Endodermal cell (in vitro differentiated cells): ENCODE results near the gene IFIT1B. TPM values are rescaled to one million over a fixed set of nuclear protein-coding genes. Genes with fewer than 3 reads are reported as not detected.
A peak's percentile ranks its signal among the peaks of the same experiment; 100 is the strongest.
"Not testable (repeated sequence)": the region's sequence is repeated elsewhere in the genome, so short reads cannot be mapped to it uniquely, and the experiment has no call there.

Experiments
- DNase-seq: peaks from one replicate; pipeline ENCODE4 v3.0.0-alpha.2; 2017
- H3K27ac ChIP-seq: 2 replicates; pipeline ENCODE4 v1.5.1; 2013; ENCODE audit warnings: mild to moderate bottlenecking, low read depth, low read length, moderate library complexity
- H3K27me3 ChIP-seq: 2 replicates; pipeline ENCODE4 v1.6.1; 2013; ENCODE audit warnings: mild to moderate bottlenecking, low read length, moderate library complexity; ENCODE audit not compliant: insufficient read depth, control insufficient read depth, poor library complexity, severe bottlenecking
- H3K36me3 ChIP-seq: 2 replicates; pipeline ENCODE4 v1.7.0; 2013; ENCODE audit warnings: mild to moderate bottlenecking, low read length, moderate library complexity; ENCODE audit not compliant: control insufficient read depth, insufficient read depth
- H3K4me1 ChIP-seq: one replicate; pipeline ENCODE4 v1.7.0; 2013; ENCODE audit warnings: low read length; ENCODE audit not compliant: control insufficient read depth, insufficient read depth
- H3K4me3 ChIP-seq: 2 replicates; pipeline ENCODE4 v1.5.1; 2013; ENCODE audit warnings: mild to moderate bottlenecking, low read length, moderate library complexity
- H3K9ac ChIP-seq: 2 replicates; pipeline ENCODE4 v1.6.1; 2013; ENCODE audit warnings: mild to moderate bottlenecking, low read length, moderate library complexity; ENCODE audit not compliant: poor library complexity, severe bottlenecking; ENCODE audit errors: extremely low read depth
- H3K9me3 ChIP-seq: 2 replicates; pipeline ENCODE4 v1.6.1; 2013; ENCODE audit warnings: mild to moderate bottlenecking, low read length, moderate library complexity; ENCODE audit not compliant: control insufficient read depth
- H3K27ac Mint-ChIP-seq: 2 replicates; pipeline ENCODE4 v1.8.0; 2020; ENCODE audit warnings: mixed read lengths
- H3K27me3 Mint-ChIP-seq: 2 replicates; pipeline ENCODE4 v1.8.0; 2021; ENCODE audit warnings: mild to moderate bottlenecking, mixed read lengths; ENCODE audit not compliant: insufficient read depth
- H3K36me3 Mint-ChIP-seq: 2 replicates; pipeline ENCODE4 v1.8.0; 2020; ENCODE audit warnings: low read depth, mixed read lengths
- H3K4me1 Mint-ChIP-seq: 2 replicates; pipeline ENCODE4 v1.8.0; 2020; ENCODE audit warnings: mixed read lengths
- H3K4me3 Mint-ChIP-seq: 2 replicates; pipeline ENCODE4 v1.8.0; 2020; ENCODE audit warnings: mild to moderate bottlenecking, moderate library complexity, mixed read lengths
- H3K9me3 Mint-ChIP-seq: 2 replicates; pipeline ENCODE4 v1.8.0; 2020; ENCODE audit warnings: mild to moderate bottlenecking, mixed read lengths
- CTCF ChIP-seq: fragments of 200-600 bp; sonication (generic); conservative IDR thresholded peaks from 2 replicates; pipeline ENCODE4 v1.5.0; 2021; ENCODE audit warnings: antibody characterized with exemption, mild to moderate bottlenecking
- WGBS, 2 experiments: methylation state at CpG; one replicate each; pipeline versions ENCODE4 v1.1.5 to v1.1.7; 2013; ENCODE audit warnings: missing lambda C conversion rate in 2 of 2, mixed read lengths in 1 of 2; ENCODE audit not compliant: insufficient coverage in 1 of 2, insufficient read length in 1 of 2; 5-methylcytosine and 5-hydroxymethylcytosine counted together
- total RNA-seq, 2 donors: library from RNA; stranded (reverse); fragmentation: NEBNext Ultra II Directional in 1 of 2; extraction: Animal tissue kit (Norgen Biotek cat#: 25700) in 1 of 2; gene quantifications; 2 replicates in 1 of 2; 3 replicates in 1 of 2; pipeline ENCODE4 v1.2.1, GENCODE V29; 2021

The IFIT1B gene
- total RNA-seq, 2 donors from 2014 or later, result not detected

GRCh38 chr10:89389254-89389653 is 11.4 kb downstream of the IFIT1B start:
- Histone ChIP-seq H3K27ac (no peak overlapping the region), H3K4me3 (no peak overlapping the region), H3K9ac (no peak overlapping the region), H3K36me3 (no peaks in the 10 kb centered on the region), H3K27me3 (no peaks in the 10 kb centered on the region), H3K9me3 (no peaks in the 10 kb centered on the region), H3K4me1 (peaks cover 8% of the 10 kb centered on the region)
- H3K4me3 Mint-ChIP-seq, result no peak overlapping the region
- WGBS, 2 experiments, result 80 to 91% methylated on average over 1 of the region's 1 CpG
- peak; percentile 77 for TF ChIP-seq CTCF
- no peaks in the 10 kb centered on the region for H3K36me3 Mint-ChIP-seq
- no peaks in the 10 kb centered on the region for H3K27me3 Mint-ChIP-seq
- no peak for DNase-seq
- no peaks in the 10 kb centered on the region for H3K9me3 Mint-ChIP-seq
- peaks cover 38% of the 10 kb centered on the region for H3K4me1 Mint-ChIP-seq
- no peak overlapping the region for H3K27ac Mint-ChIP-seq

GRCh38 chr10:89390476-89391225 is 12.8 kb downstream of the IFIT1B start:
- Mint-ChIP-seq H3K4me1 (peaks cover 28% of the 10 kb centered on the region), H3K36me3 (no peaks in the 10 kb centered on the region), H3K27me3 (no peaks in the 10 kb centered on the region), H3K4me3 (no peak overlapping the region), H3K27ac (no peak overlapping the region), H3K9me3 (no peaks in the 10 kb centered on the region)
- WGBS, 2 experiments, result 90 to 97% methylated on average over 5 of the region's 5 CpGs
- H3K27me3 ChIP-seq, result no peaks in the 10 kb centered on the region
- no peak overlapping the region for H3K9ac ChIP-seq
- no peaks in the 10 kb centered on the region for H3K9me3 ChIP-seq
- H3K4me1 ChIP-seq, result peaks cover 8% of the 10 kb centered on the region
- H3K27ac ChIP-seq, result no peak overlapping the region
- H3K36me3 ChIP-seq, result no peaks in the 10 kb centered on the region
- no peak for TF ChIP-seq CTCF
- DNase-seq, result no peak
- H3K4me3 ChIP-seq, result no peak overlapping the region

- not testable (repeated sequence) for H3K4me3 ChIP-seq, H3K27ac ChIP-seq, H3K9me3 ChIP-seq, H3K4me3 Mint-ChIP-seq, H3K4me1 ChIP-seq, H3K9me3 Mint-ChIP-seq, H3K36me3 Mint-ChIP-seq, H3K27ac Mint-ChIP-seq, H3K9ac ChIP-seq, DNase-seq, H3K27me3 ChIP-seq, H3K27me3 Mint-ChIP-seq, H3K36me3 ChIP-seq
- H3K4me1 Mint-ChIP-seq, result peaks cover 24% of the 10 kb centered on the region
- 88% methylated on average over 4 of the region's 4 CpGs; no CpG with 5 or more reads in 1 of the 2 experiments for WGBS, 2 experiments
These were observed 13.3 kb downstream of the IFIT1B start for GRCh38 chr10:89391226-89391576.
